ENCODE measurements around the gene SEC23A. TPM values are rescaled to one million over a fixed set of nuclear protein-coding genes. Genes with fewer than 3 reads are reported as not detected.

Gene SEC23A
- total RNA-seq, 4 donors from 2014 or later: 24.4 to 64.4 (median 41.3) TPM

DNA sequence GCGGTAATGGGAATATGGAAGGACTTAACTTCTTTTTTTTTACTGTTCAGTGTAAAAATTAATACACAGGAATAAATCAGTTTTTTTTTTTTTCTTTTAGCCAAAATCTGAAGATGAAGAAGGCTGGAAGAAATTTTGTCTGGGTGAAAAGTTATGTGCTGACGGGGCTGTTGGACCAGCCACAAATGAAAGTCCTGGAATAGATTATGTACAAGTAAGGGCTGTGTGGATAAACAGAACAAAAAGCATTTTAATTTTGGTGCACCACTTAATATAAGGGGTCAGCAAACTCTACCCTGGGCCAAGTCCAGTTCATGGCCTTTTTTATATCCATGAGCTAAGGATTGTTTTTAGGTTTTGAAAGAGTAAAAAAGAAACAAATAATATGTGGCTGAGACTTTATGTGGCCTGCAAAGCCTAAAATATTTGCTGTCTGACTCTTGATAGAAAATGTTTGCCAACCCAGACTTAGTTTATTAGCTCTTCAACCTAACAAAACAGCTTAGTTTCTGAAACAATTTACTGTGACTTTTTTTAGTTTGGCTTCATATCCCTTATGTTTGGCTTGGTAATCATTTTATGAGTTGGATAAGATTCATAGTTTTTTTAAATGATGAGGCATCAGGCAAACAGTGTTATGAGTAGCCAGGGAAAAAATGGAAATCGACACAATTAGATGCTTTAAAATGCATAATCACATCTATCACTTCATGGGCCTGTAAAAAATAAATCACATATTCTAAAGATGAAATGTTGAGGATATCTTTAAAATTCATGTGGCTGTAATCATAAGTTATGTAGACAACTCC lies 19.5 kb upstream of the SEC23A start:
- intact Hi-C loops (cut with DNase I; ENCODE audit: low total_unique reads): no loop called here
- no peak overlapping the region for H3K4me3 ChIP-seq (ENCODE audit: low read depth, poor library complexity, severe bottlenecking)
- TF ChIP-seq CTCF (IDR thresholded peaks at IDR 0.05) (no peak), POLR2A (IDR thresholded peaks at IDR 0.05) (no peak)
- WGBS, 2 donors: 66 to 68% methylated on average over 3 of the region's 3 CpGs
- no peak for DNase-seq (ENCODE audit: low spot score in 2 of 2)

- intact Hi-C loops (cut with DNase I; ENCODE audit: low total_unique reads): no loop called here
- TF ChIP-seq POLR2A (IDR thresholded peaks at IDR 0.05) (no peak), CTCF (IDR thresholded peaks at IDR 0.05) (no peak)
- WGBS, 2 donors: 1 to 2% methylated on average over 31 to 39 of the region's 40 CpGs
- peak within 1 kb of the TSS; percentile 40 for H3K4me3 ChIP-seq (ENCODE audit: low read depth, poor library complexity, severe bottlenecking)
- DNase-seq (ENCODE audit: low spot score in 2 of 2): peak; percentile 94 to 98
Observed at GRCh38 chr14:39114073-39114838, 11.2 kb upstream of the SEC23A start, which contains the start of gene GEMIN2. Gene GEMIN2 (plus strand): TSS chr14:39114323. CDS start chr14:39114339, 16 bp downstream.

DNA sequence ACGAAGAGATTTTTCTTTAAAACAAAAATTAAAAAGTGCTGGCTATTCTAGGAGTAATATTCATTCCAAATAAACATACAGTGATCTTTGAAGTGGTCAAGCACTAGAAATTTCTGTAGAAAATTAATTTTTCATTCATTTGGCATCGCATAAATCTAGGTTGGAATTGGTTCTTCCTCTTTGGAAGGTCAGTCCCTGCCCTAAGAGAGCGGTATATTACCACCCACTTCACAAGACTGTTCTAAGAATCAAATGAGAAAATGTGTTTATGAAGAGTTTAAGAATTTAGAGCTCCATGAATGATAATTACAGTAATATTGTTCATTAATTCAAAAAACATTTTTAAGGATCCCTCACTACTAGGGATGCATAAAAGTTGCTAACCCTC lies 10.6 kb upstream of the SEC23A start:
- WGBS, 2 donors: 68 to 74% methylated on average over 3 of the region's 3 CpGs
- no peak overlapping the region for H3K4me3 ChIP-seq (ENCODE audit: low read depth, poor library complexity, severe bottlenecking)
- intact Hi-C loops (cut with DNase I; ENCODE audit: low total_unique reads): no loop called here
- TF ChIP-seq POLR2A (IDR thresholded peaks at IDR 0.05): no peak
- TF ChIP-seq CTCF (IDR thresholded peaks at IDR 0.05): no peak
- no peak for DNase-seq (ENCODE audit: low spot score in 2 of 2)

GRCh38 chr14:39109893-39110715 lies 7.1 kb upstream of the SEC23A start:
- H3K4me3 ChIP-seq (ENCODE audit: low read depth, poor library complexity, severe bottlenecking): no peak overlapping the region
- no peak for DNase-seq (ENCODE audit: low spot score in 2 of 2)
- intact Hi-C loops (cut with DNase I; ENCODE audit: low total_unique reads): loop anchor here (10.0 kb wide), 1 partner anchor 325 kb away; the partner anchor contains the start of gene FBXO33
- 86 to 88% methylated on average over 12 of the region's 12 CpGs for WGBS, 2 donors
- TF ChIP-seq CTCF (IDR thresholded peaks at IDR 0.05): no peak
- TF ChIP-seq POLR2A (IDR thresholded peaks at IDR 0.05): no peak

DNA sequence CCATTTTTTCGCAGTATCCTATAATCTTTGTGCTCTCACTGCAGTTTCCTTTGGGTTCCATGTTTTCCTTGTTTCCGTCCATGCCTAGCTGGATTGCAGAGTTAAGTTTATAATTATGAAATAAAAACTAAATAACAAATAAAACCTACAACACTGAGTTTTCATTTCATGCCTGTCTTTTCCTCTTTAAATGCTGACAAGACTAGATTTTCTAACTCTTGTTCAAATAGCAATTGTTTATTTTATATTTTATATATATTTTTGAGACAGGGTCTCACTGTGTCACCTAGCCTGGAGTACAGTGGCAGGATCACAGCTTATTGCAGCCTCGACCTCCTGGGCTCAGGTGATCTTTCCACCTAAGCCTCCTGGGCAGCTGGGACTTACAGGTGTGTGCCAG lies 5.8 kb upstream of the SEC23A start:
- no peak overlapping the region for H3K4me3 ChIP-seq (ENCODE audit: low read depth, poor library complexity, severe bottlenecking)
- 75 to 88% methylated on average over 3 of the region's 3 CpGs for WGBS, 2 donors
- no peak for TF ChIP-seq CTCF (IDR thresholded peaks at IDR 0.05)
- no peak for TF ChIP-seq POLR2A (IDR thresholded peaks at IDR 0.05)
- intact Hi-C loops (cut with DNase I; ENCODE audit: low total_unique reads): loop anchor here (10.0 kb wide), 1 partner anchor 326 kb away; the partner anchor contains the start of gene FBXO33
- DNase-seq (ENCODE audit: low spot score in 2 of 2): no peak

Measured in lower leg skin (tissue), 4 donors.